K562 (cell line): Measurements from ENCODE around the gene ITGAD. TPM values are rescaled to one million over a fixed set of nuclear protein-coding genes. Genes with fewer than 3 reads are reported as not detected.
A peak's percentile ranks its signal among the peaks of the same experiment; 100 is the strongest.

ENCODE experiments used
- AFF1 ChIP-seq, 2 experiments: fragments of 450-650 bp; IDR thresholded peaks; 2 replicates each; pipeline ENCODE4 v1.6.1; 2018; ENCODE audit warnings: mild to moderate bottlenecking in 2 of 2, low read depth in 1 of 2; ENCODE audit not compliant: partially characterized antibody in 2 of 2
- BRCA1 ChIP-seq, 2 experiments: fragments of 450-650 bp in 1 of 2; sonication (generic) in 1 of 2; formaldehyde crosslinking in 1 of 2; IDR thresholded peaks; 2 replicates each; pipeline versions ENCODE4 v1.5.0 to v1.6.1; 2017 to 2020; ENCODE audit warnings: mild to moderate bottlenecking in 1 of 2, missing genetic modification reagents in 1 of 2
- CEBPG ChIP-seq, 3 experiments: fragments of 200-800 bp in 1 of 3; sonication (Bioruptor generic) in 1 of 3; sonication (generic) in 1 of 3; formaldehyde crosslinking in 1 of 3; IDR thresholded peaks in 2 of 3; conservative IDR thresholded peaks in 1 of 3; 2 replicates each; pipeline versions ENCODE4 v1.6.1 to v1.8.0; 2016 to 2022; ENCODE audit warnings: missing compliant biosample characterization in 2 of 3, missing genetic modification characterization in 2 of 3, mild to moderate bottlenecking in 1 of 3, missing genetic modification reagents in 1 of 3
- ELF2 ChIP-seq: fragments of 250-450 bp; sonication (Bioruptor Pico); IDR thresholded peaks from 2 replicates; pipeline ENCODE4 v1.5.0; 2021; ENCODE audit warnings: mild to moderate bottlenecking
- EZH2 ChIP-seq: IDR thresholded peaks from 2 replicates; pipeline ENCODE4 v1.6.1; 2012; ENCODE audit warnings: low read depth, mild to moderate bottlenecking, inconsistent platforms, low read length, borderline replicate concordance
- FOXA1 ChIP-seq: fragments of 450-650 bp; IDR thresholded peaks from 2 replicates; pipeline ENCODE4 v1.6.1; 2016; ENCODE audit warnings: mild to moderate bottlenecking, borderline replicate concordance
- MEIS2 ChIP-seq: fragments of 450-650 bp; IDR thresholded peaks from 2 replicates; pipeline ENCODE4 v1.6.1; 2014; ENCODE audit warnings: mild to moderate bottlenecking; ENCODE audit not compliant: partially characterized antibody
- NONO ChIP-seq, 2 experiments: fragments of 200-400 bp in 1 of 2; fragments of 450-650 bp in 1 of 2; formaldehyde crosslinking in 1 of 2; IDR thresholded peaks; 2 replicates each; pipeline ENCODE4 v1.6.1; 2017; ENCODE audit warnings: low read depth in 2 of 2, mild to moderate bottlenecking in 2 of 2, moderate library complexity in 2 of 2, low read length in 1 of 2
- POLR2AphosphoS2 ChIP-seq: IDR thresholded peaks from 2 replicates; pipeline ENCODE4 v1.6.1; 2012; ENCODE audit warnings: low read length, improper control_type of control experiment
- PREB ChIP-seq: sonication (generic); formaldehyde crosslinking; IDR thresholded peaks from 2 replicates; pipeline ENCODE4 v1.8.1; 2023; ENCODE audit warnings: mild to moderate bottlenecking, missing genetic modification reagents
- SAFB ChIP-seq: fragments of 200-400 bp; formaldehyde crosslinking; IDR thresholded peaks from 2 replicates; pipeline ENCODE4 v1.6.1; 2017; ENCODE audit warnings: low read depth, low read length, borderline replicate concordance
- SPI1 ChIP-seq: IDR thresholded peaks from 2 replicates; pipeline ENCODE4 v1.6.1; 2011; ENCODE audit warnings: low read depth, low read length, control low read depth, borderline replicate concordance
- THRB ChIP-seq: fragments of 450-650 bp; formaldehyde crosslinking; conservative IDR thresholded peaks from 2 replicates; pipeline ENCODE4 v1.4.0; 2022; ENCODE audit warnings: mild to moderate bottlenecking, missing genetic modification characterization
- ZFX ChIP-seq: sonication (generic); formaldehyde crosslinking; IDR thresholded peaks from 2 replicates; pipeline ENCODE4 v1.8.0; 2022; ENCODE audit warnings: mild to moderate bottlenecking, missing genetic modification reagents, moderate library complexity
- ZNF140 ChIP-seq: fragments of 250-450 bp; sonication (Bioruptor Pico); IDR thresholded peaks from 2 replicates; pipeline ENCODE4 v1.8.0; 2021; ENCODE audit warnings: moderate library complexity, mild to moderate bottlenecking, inconsistent platforms
- ZNF280B ChIP-seq: fragments of 250-450 bp; sonication (Bioruptor Pico); IDR thresholded peaks from 2 replicates; pipeline ENCODE4 v1.5.1; 2021; ENCODE audit warnings: mild to moderate bottlenecking
- ZNF57 ChIP-seq: fragments of 450-650 bp; formaldehyde crosslinking; IDR thresholded peaks from 2 replicates; pipeline ENCODE4 v1.4.0; 2020; ENCODE audit warnings: mild to moderate bottlenecking, moderate library complexity
- ZNF830 ChIP-seq: fragments of 250-450 bp; sonication (Bioruptor Pico); IDR thresholded peaks from 2 replicates; pipeline ENCODE4 v1.5.0; 2021; ENCODE audit warnings: mild to moderate bottlenecking
- polyA plus RNA-seq, 8 experiments: library from polyadenylated mRNA; depleted of rRNA in 4 of 8; stranded (reverse) in 5 of 8; unstranded in 3 of 8; fragments of >200 nt; fragmentation: Nextera tagmentation in 2 of 8; fragmentation: Illumina TruSeq in 1 of 8; extraction: Ambion mirVana in 2 of 8; extraction: Trizol in 1 of 8; gene quantifications; 2 replicates each; pipeline versions ENCODE4 v1.2.1 to v1.2.3, GENCODE V29; 2011 to 2014; ENCODE audit warnings: inconsistent platforms in 1 of 8, missing spikeins in 1 of 8
- total RNA-seq, 7 experiments: library from RNA; depleted of rRNA in 6 of 7; stranded (reverse); fragments of >200 nt in 6 of 7; fragmentation: Illumina TruSeq in 2 of 7; extraction: Trizol in 2 of 7; gene quantifications; 2 replicates each; pipeline versions ENCODE4 v1.2.1 to v1.2.3, GENCODE V29; 2011 to 2021; ENCODE audit warnings: low replicate concordance in 1 of 7

Gene ITGAD
- total and polyA plus RNA-seq, 9 of the 15 experiments (the other 6 are each of a cell fraction or from before 2014, with no cell fraction given) = not detected

GRCh38 chr16:31458844-31459686 is 65.9 kb downstream of the ITGAD start, which contains the start of gene ARMC5 (continued):
- TF ChIP-seq EZH2 = no peak
- TF ChIP-seq ZNF830 (CRISPR knock-in tag) = 0 out of 2 replicates have a peak, but pooled peaks have one; percentile 65
- no peak for TF ChIP-seq FOXA1
- peak; percentile 48; the same call in 1 of the 2 replicates for TF ChIP-seq POLR2AphosphoS2
- TF ChIP-seq MEIS2 = no peak
- no peak for TF ChIP-seq BRCA1 (IDR thresholded peaks at IDR 0.05)
- TF ChIP-seq BRCA1 (CRISPR knock-in tag; IDR thresholded peaks at IDR 0.05) = no peak
- no peak for TF ChIP-seq PREB (CRISPR knock-in tag)
- peak; percentile 89 for TF ChIP-seq SPI1
- no peak for TF ChIP-seq SAFB
- no peak for TF ChIP-seq ZNF140 (CRISPR knock-in tag)
- TF ChIP-seq ZNF57 (CRISPR knock-in tag) = peak; percentile 58; the same call in 1 of the 2 replicates
- TF ChIP-seq ZFX (CRISPR knock-in tag) = peak; percentile 94
- peak; percentile 32 to 38; a peak in 2 of 4 replicates for TF ChIP-seq NONO (IDR thresholded peaks at IDR 0.05; ENCODE audit: low read depth in 2 of 2, low read length in 1 of 2)
- TF ChIP-seq CEBPG (CRISPR knock-in tag; IDR thresholded peaks at IDR 0.05) = peak; percentile 90
- TF ChIP-seq CEBPG (tag; conservative IDR thresholded peaks at IDR 0.05 in 1 of 2, IDR thresholded peaks at IDR 0.05 in 1 of 2) = peak in 1 of 2 experiments; percentile 54; a peak in 2 of 4 replicates
- TF ChIP-seq THRB (CRISPR knock-in tag) = peak; percentile 91
- TF ChIP-seq AFF1 (IDR thresholded peaks at IDR 0.05; ENCODE audit: low read depth in 1 of 2, partially characterized antibody in 2 of 2) = peak in 1 of 2 experiments; percentile 88
- peak; percentile 97 for TF ChIP-seq ELF2
- TF ChIP-seq ZNF280B (CRISPR knock-in tag) = no peak
